GM12872 (cell line): ENCODE results near the gene MSMP.
A peak's percentile ranks its signal among the peaks of the same experiment; 100 is the strongest.

ENCODE experiments used
- CTCF ChIP-seq: IDR thresholded peaks from 3 replicates; pipeline ENCODE4 v1.5.1; 2011; ENCODE audit warnings: low read depth, mild to moderate bottlenecking, low read length, moderate library complexity; ENCODE audit not compliant: insufficient read depth

MSMP gene

DNA sequence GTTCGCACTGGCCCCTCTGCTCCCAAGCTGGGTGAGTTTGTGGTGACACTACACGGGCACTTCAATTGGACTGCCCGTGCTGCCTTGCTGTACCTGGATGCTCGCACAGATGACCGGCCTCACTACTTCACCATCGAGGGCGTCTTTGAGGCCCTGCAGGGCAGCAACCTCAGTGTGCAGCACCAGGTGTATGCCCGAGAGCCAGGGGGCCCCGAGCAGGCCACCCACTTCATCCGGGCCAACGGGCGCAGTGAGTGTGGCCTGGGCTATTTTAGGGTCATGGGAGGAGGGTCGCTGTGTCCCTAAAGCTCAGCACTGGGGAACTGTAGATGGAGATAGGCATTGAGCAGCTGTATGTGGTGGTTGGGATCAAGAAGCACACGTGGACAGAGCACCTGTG lies 38.8 kb upstream of the MSMP start:
- TF ChIP-seq CTCF, result no peak

DNA sequence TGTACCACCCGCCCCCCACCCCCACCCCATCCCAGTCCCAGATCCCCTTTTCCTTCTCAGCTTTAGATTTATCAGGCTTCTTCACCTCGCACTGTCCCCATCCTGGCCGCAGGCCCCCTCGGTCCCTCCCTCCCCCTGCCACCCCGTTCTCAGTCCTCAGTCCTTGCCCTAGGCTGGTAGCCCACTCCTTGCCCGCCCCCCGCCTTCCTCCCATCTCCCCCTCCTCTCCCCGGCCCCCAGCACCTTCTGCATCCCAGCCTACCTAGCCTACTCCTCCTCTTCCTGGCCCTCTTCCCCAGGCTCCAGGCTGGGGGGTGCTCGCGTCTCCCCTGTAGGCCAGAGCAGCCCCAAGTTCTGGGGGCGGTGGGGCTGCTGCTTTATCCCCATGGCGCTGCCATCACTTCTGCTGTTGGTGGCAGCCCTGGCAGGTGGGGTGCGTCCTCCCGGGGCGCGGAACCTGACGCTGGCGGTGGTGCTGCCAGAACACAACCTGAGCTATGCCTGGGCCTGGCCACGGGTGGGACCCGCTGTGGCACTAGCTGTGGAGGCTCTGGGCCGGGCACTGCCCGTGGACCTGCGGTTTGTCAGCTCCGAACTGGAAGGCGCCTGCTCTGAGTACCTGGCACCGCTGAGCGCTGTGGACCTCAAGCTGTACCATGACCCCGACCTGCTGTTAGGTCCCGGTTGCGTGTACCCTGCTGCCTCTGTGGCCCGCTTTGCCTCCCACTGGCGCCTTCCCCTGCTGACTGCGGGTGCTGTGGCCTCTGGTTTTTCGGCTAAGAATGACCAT lies 38.1 kb upstream of the MSMP start:
- no peak for TF ChIP-seq CTCF

GRCh38 chr9:35791297-35791921 lies 37.3 kb upstream of the MSMP start, which contains the start of gene NPR2:
Gene NPR2, plus strand, starts transcription at chr9:35791591. Its CDS starts 818 bp downstream, at chr9:35792409.
- no peak for TF ChIP-seq CTCF

DNA sequence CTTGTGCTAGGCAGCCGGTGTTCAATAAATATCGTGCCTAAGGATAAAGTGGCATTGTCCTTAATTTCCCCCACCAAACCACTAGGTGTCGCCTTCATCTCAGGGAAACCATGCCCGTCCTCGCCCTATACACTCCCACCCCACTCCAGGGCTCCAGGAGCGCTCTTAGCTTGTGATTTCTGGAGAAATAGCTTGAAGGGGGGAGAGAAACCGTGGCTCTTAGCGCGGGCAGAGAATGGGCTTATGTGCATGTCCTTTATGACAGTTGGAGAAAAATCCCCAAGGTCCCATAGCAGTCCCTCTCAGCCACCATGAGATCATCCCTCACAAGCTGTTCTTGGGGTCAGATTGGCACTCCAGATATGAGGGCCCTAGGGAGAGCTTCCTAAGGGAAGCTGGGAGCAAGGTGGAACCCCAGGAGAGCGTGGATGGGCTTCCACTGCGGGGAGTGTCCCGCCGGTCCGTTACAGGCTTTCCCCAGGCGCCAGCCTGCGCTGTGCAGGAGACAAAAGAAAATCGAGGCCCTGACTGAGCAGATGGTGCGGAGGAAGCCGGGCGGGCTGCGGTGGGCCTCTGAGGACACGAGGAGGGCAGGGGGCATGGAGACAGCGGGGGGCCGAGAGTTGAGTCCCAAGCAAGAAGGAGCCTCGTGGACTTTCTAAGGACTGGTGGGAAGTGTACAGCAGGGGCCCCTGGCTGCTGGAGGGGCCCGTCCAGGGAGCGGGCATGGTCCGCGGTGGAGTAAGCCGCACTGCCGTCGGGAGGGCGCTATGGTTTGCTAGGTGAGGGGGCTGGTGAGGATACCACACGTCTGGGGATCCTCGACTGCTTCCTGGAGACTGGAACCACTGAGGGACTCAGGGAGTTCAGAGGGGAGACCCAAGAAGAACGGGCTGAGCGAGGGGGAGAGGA lies 36.6 kb upstream of the MSMP start:
- peak; percentile 90 for TF ChIP-seq CTCF

DNA sequence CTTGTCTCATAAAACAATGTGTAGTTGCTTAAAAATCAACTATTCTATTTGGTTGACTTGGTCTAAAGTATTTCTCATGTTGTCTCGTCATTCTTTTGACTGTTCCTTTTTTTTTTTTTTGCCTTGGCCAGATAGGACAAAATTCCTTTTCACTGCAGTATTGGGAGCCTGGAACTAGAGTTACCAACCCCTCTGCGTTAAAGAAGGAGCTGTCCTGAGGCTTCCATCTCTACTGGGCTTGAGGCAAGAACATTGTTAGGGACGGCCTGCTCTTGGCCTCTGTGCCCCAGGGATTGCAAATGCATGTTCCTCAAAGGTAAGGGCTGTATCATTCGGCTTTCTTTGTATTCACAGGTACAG lies 35.9 kb upstream of the MSMP start:
- TF ChIP-seq CTCF, result no peak

DNA sequence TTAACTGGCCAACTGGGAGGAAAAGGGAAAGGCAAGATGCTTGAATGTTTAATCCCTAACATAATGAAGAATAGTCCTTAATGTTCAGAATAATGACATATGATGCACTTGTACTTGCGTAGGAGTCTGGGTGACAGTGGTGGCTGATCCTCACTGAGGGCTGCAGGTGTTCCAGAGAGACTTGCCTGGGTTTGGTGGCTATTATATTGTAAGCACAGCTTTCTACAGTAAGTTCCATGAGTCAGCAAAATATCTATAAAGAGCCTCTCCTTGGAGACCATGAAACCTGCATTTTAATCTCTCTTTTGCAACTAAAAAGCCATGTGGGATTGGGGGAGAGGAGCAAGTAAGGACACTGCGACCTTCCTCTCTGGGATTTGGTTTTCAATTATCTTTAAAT lies 35.5 kb upstream of the MSMP start:
- no peak for TF ChIP-seq CTCF

- TF ChIP-seq CTCF, result no peak
Measured at GRCh38 chr9:35783418-35783817, 29.3 kb upstream of the MSMP start.
